IMR-90 (cell line): ENCODE measurements around the gene GAS2L3. TPM values are rescaled to one million over a fixed set of nuclear protein-coding genes. Genes with fewer than 3 reads are reported as not detected.

Source experiments
- ATAC-seq: fragments of 200-7000 bp; cut with Tn5 transposase; 2 replicates; pipeline ENCODE4 v1.9.1; 2020; ENCODE audit warnings: low read depth, mild to moderate bottlenecking, moderate library complexity
- BruUV-seq: library from RNA; stranded (reverse); fragments of 400-500 nt; replicated peaks from 2 replicates; lab custom pipeline; 2021; lab: Mats Ljungman, UMichigan
- CTCF ChIA-PET: fragments of 300-600 bp; formaldehyde crosslinking; extraction: SDS; loops from one replicate; lab custom pipeline; 2021; ENCODE audit warnings: antibody characterized with exemption; lab: Yijun Ruan, JAX
- POLR2A ChIA-PET: fragments of 300-600 bp; sonication (Branson Sonifier 250); formaldehyde crosslinking; loops from one replicate; lab custom pipeline; 2022; ENCODE audit warnings: antibody characterized with exemption; ENCODE audit not compliant: unreplicated experiment; lab: Charles Lee
- DNase-seq: peaks from one replicate; pipeline ENCODE4 v3.0.0; 2013
- H2AFZ ChIP-seq: replicated peaks from 2 replicates; pipeline ENCODE3; 2013; ENCODE audit warnings: low read length, mild to moderate bottlenecking; ENCODE audit not compliant: poor library complexity
- H2AK5ac ChIP-seq: 2 replicates; pipeline ENCODE4 v1.6.1; 2013; ENCODE audit warnings: low read depth, low read length, inconsistent platforms
- H2AK9ac ChIP-seq: replicated peaks from 2 replicates; pipeline ENCODE3; 2013; ENCODE audit warnings: mild to moderate bottlenecking, low read depth, low read length, moderate library complexity; ENCODE audit not compliant: poor library complexity
- H2BK120ac ChIP-seq: 2 replicates; pipeline ENCODE4 v1.6.1; 2013; ENCODE audit warnings: low read depth, low read length, inconsistent platforms
- H2BK15ac ChIP-seq: 3 replicates; pipeline ENCODE4 v1.6.1; 2013; ENCODE audit warnings: low read depth, low read length, inconsistent platforms
- H2BK20ac ChIP-seq: 2 replicates; pipeline ENCODE4 v1.6.1; 2013; ENCODE audit warnings: low read depth, mild to moderate bottlenecking, inconsistent platforms, low read length, moderate library complexity
- H2BK5ac ChIP-seq: 2 replicates; pipeline ENCODE4 v1.6.1; 2013; ENCODE audit warnings: mild to moderate bottlenecking, low read depth, low read length, inconsistent platforms; ENCODE audit not compliant: poor library complexity, severe bottlenecking
- H3K14ac ChIP-seq: replicated peaks from 2 replicates; pipeline ENCODE4 v1.6.1; 2013; ENCODE audit warnings: low read depth, low read length, inconsistent platforms
- H3K18ac ChIP-seq: 2 replicates; pipeline ENCODE4 v1.6.1; 2013; ENCODE audit warnings: low read depth, low read length, control low read depth
- H3K23ac ChIP-seq: 2 replicates; pipeline ENCODE4 v1.6.1; 2013; ENCODE audit warnings: low read depth, low read length, inconsistent platforms
- H3K27ac ChIP-seq: 2 replicates; pipeline ENCODE4 v1.5.1; 2013; ENCODE audit warnings: mild to moderate bottlenecking, control low read depth, low read length; ENCODE audit not compliant: insufficient read depth
- H3K27me3 ChIP-seq: 2 replicates; pipeline ENCODE4 v1.6.1; 2013; ENCODE audit warnings: low read length; ENCODE audit not compliant: control insufficient read depth, insufficient read depth
- H3K36me3 ChIP-seq: 2 replicates; pipeline ENCODE4 v1.6.1; 2013; ENCODE audit warnings: low read length, mixed read lengths; ENCODE audit not compliant: control insufficient read depth, insufficient read depth
- H3K4ac ChIP-seq: 2 replicates; pipeline ENCODE4 v1.6.1; 2013; ENCODE audit warnings: low read depth, low read length, inconsistent platforms
- H3K4me1 ChIP-seq: 2 replicates; pipeline ENCODE4 v1.6.1; 2013; ENCODE audit warnings: low read length, mixed read lengths; ENCODE audit not compliant: control insufficient read depth, insufficient read depth
- H3K4me2 ChIP-seq: 2 replicates; pipeline ENCODE4 v1.6.1; 2013; ENCODE audit warnings: low read depth, mild to moderate bottlenecking, control low read depth, low read length, moderate library complexity
- H3K4me3 ChIP-seq: 2 replicates; pipeline ENCODE4 v1.5.1; 2013; ENCODE audit warnings: low read depth, mild to moderate bottlenecking, control low read depth, low read length, moderate library complexity; ENCODE audit not compliant: insufficient read depth
- H3K56ac ChIP-seq: 2 replicates; pipeline ENCODE4 v1.6.1; 2013; ENCODE audit warnings: low read length, inconsistent platforms; ENCODE audit not compliant: insufficient read depth; ENCODE audit errors: extremely low read depth
- H3K79me1 ChIP-seq, 2 experiments: 2 replicates each; pipeline ENCODE4 v1.6.1; 2013; ENCODE audit warnings: low read length in 2 of 2, inconsistent platforms in 1 of 2, low read depth in 1 of 2
- H3K9ac ChIP-seq: 2 replicates; pipeline ENCODE4 v1.6.1; 2013; ENCODE audit warnings: low read depth, low read length, control low read depth
- H3K9me1 ChIP-seq: 2 replicates; pipeline ENCODE4 v1.6.1; 2013; ENCODE audit warnings: low read length, inconsistent platforms; ENCODE audit not compliant: insufficient read depth
- H3K9me3 ChIP-seq: 2 replicates; pipeline ENCODE4 v1.6.1; 2013; ENCODE audit warnings: low read length; ENCODE audit not compliant: control insufficient read depth, insufficient read depth
- H4K20me1 ChIP-seq: 2 replicates; pipeline ENCODE4 v1.6.1; 2013; ENCODE audit warnings: low read length, inconsistent platforms; ENCODE audit not compliant: insufficient read depth
- H4K5ac ChIP-seq: 2 replicates; pipeline ENCODE4 v1.6.1; 2013; ENCODE audit warnings: mild to moderate bottlenecking, low read depth, low read length, control low read depth
- H4K8ac ChIP-seq, 2 experiments: 2 replicates each; pipeline ENCODE4 v1.6.1; 2013; ENCODE audit warnings: low read depth in 2 of 2, low read length in 2 of 2, control low read depth in 1 of 2, inconsistent platforms in 1 of 2
- H4K91ac ChIP-seq: 2 replicates; pipeline ENCODE4 v1.6.1; 2013; ENCODE audit warnings: low read depth, low read length, inconsistent platforms; ENCODE audit not compliant: insufficient read depth
- BHLHE40 ChIP-seq: fragments of 150-350 bp; IDR thresholded peaks from 2 replicates; pipeline ENCODE4 v1.6.1; 2016; ENCODE audit warnings: mild to moderate bottlenecking, low read depth, low read length
- CHD1 ChIP-seq: IDR thresholded peaks from 2 replicates; pipeline ENCODE4 v1.6.1; 2012; ENCODE audit warnings: low read depth, low read length, improper control_type of control experiment
- CTCF ChIP-seq: conservative IDR thresholded peaks from 2 replicates; pipeline ENCODE4 v1.5.1; 2012; ENCODE audit warnings: mild to moderate bottlenecking, low read depth, low read length, improper control_type of control experiment
- ELK1 ChIP-seq: fragments of 150-350 bp; IDR thresholded peaks from 2 replicates; pipeline ENCODE4 v1.6.1; 2016; ENCODE audit warnings: low read depth, mild to moderate bottlenecking, low read length, moderate library complexity, borderline replicate concordance
- MAZ ChIP-seq: IDR thresholded peaks from 2 replicates; pipeline ENCODE4 v1.6.1; 2012; ENCODE audit warnings: low read depth, mild to moderate bottlenecking, low read length, improper control_type of control experiment, moderate library complexity, borderline replicate concordance
- RAD21 ChIP-seq: IDR thresholded peaks from 2 replicates; pipeline ENCODE4 v1.6.1; 2012; ENCODE audit warnings: low read length, improper control_type of control experiment
- RCOR1 ChIP-seq: IDR thresholded peaks from 2 replicates; pipeline ENCODE4 v1.6.1; 2012; ENCODE audit warnings: mild to moderate bottlenecking, low read length, improper control_type of control experiment; ENCODE audit not compliant: insufficient replicate concordance
- WGBS, 2 experiments: methylation state at CpG; one replicate each; pipeline versions ENCODE4 v1.1.5 to v1.1.7; 2013; ENCODE audit warnings: missing lambda C conversion rate in 2 of 2; ENCODE audit not compliant: insufficient read length in 1 of 2; ENCODE audit errors: extremely low coverage in 2 of 2; 5-methylcytosine and 5-hydroxymethylcytosine counted together
- dilution Hi-C: fragments of 300-500 bp; cut with HindIII; formaldehyde crosslinking; loops from one replicate; pipeline ENCODE4 v1.14.3; 2018; ENCODE audit warnings: low sequenced_read_pairs; ENCODE audit not compliant: unreplicated experiment
- in situ Hi-C: fragments of 300-500 bp; cut with MboI; formaldehyde crosslinking; loops from 3 replicates; pipeline ENCODE4 v1.14.3; 2019; ENCODE audit warnings: low sequenced_read_pairs, inconsistent platforms, mixed read lengths
- intact Hi-C: fragments of 100-400 bp; cut with micrococcal nuclease; formaldehyde crosslinking; loops from 2 replicates; pipeline ENCODE4 v1.10.0; 2022
- polyA plus RNA-seq, 3 experiments: library from polyadenylated mRNA; depleted of rRNA; stranded (reverse); fragments of >200 nt; gene quantifications; 2 replicates each; pipeline ENCODE4 v1.2.3, GENCODE V29; 2012; ENCODE audit warnings: low replicate concordance in 1 of 3
- total RNA-seq: library from RNA; depleted of rRNA; stranded (reverse); fragments of >200 nt; gene quantifications from 2 replicates; pipeline ENCODE4 v1.2.3, GENCODE V29; 2012

Gene GAS2L3
- total and polyA plus RNA-seq, 2 of the 4 experiments (the other 2 are of a cell fraction), result 5.2 to 15.6 TPM

- Histone ChIP-seq H4K91ac (no peak overlapping the region), H3K9ac (no peak overlapping the region), H3K79me1 (no peaks in the 10 kb centered on the region), H4K20me1 (no peaks in the 10 kb centered on the region), H4K5ac (no peak overlapping the region), H3K4me3 (no peak overlapping the region), H2BK120ac (no peak overlapping the region), H3K27me3 (no peaks in the 10 kb centered on the region), H3K9me1 (no peaks in the 10 kb centered on the region), H3K14ac (no peak overlapping the region), H3K4me1 (no peaks in the 10 kb centered on the region), H2AK5ac (no peak overlapping the region), H2AFZ (no peak overlapping the region), H3K23ac (no peak overlapping the region), H2AK9ac (no peak overlapping the region), H3K27ac (no peak overlapping the region), H3K4me2 (no peak overlapping the region), H3K56ac (no peak overlapping the region), H2BK20ac (no peak overlapping the region), H2BK15ac (no peak overlapping the region), H3K36me3 (no peaks in the 10 kb centered on the region), H3K18ac (no peak overlapping the region), H4K8ac (no peak overlapping the region), H3K9me3 (no peaks in the 10 kb centered on the region), H3K4ac (no peak overlapping the region), H2BK5ac (no peak overlapping the region)
- in situ Hi-C loops (no loop called here), intact Hi-C loops (no loop called here), dilution Hi-C loops (no loop called here)
- ATAC-seq (no peak), DNase-seq (no peak)
- TF ChIP-seq RCOR1 (no peak), MAZ (no peak), CHD1 (no peak), BHLHE40 (no peak), RAD21 (no peak), ELK1 (no peak), CTCF (no peak)
- no TSS peak for BruUV-seq
- POLR2A ChIA-PET, result no interaction called here
- CTCF ChIA-PET, result interaction anchor here (1.3 kb wide), 1 partner anchor 9 kb away, joined by 3 read pairs; no protein-coding TSS in a partner anchor
- no CpG with 5 or more reads among the region's 4 CpGs for WGBS, 2 experiments
Measured at GRCh38 chr12:100651694-100652093, 78.2 kb downstream of the GAS2L3 start.
